ENCODE measurements around the gene CELF4. TPM values are rescaled to one million over a fixed set of nuclear protein-coding genes. Genes with fewer than 3 reads are reported as not detected.

Gene CELF4
- total RNA-seq, 2 donors from 2014 or later: not detected

DNA sequence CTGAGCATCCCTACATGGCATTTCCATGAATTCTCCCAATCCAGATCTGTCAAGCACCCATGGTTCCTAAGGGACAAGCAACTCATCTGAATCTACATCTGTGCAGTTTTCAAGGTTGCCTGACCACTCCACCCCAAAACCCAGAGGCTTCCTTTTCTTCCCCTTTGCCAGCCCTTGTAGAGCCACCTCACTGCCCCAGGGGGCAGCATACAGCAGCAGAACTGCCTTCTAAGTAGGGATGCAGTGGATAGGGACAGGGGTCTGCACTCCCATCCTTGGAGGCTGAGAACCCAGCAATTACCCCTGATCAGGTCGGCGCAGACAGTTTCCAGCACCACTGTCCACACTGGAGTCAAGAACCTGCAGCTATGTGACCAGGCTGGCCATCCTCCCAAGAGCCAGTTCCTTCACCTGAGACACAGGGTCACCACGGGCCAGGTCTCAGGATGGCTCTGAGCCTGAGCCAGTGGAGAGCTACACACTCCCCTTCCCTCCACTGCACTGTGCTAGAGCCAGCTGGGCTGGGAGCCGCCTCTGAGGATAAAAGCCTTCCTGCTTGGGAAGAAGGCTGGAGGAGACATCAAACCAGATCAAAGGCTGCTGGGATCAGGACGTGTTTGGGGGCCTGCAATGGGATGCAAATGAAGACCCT is 283.1 kb downstream of the CELF4 start:
- DNase-seq: no peak
- no peaks in the 10 kb centered on the region for H3K9me3 ChIP-seq (ENCODE audit: control insufficient read depth, low read length, poor library complexity, severe bottlenecking)
- Mint-ChIP-seq H3K4me1 (no peaks in the 10 kb centered on the region), H3K4me3 (no peak overlapping the region), H3K36me3 (ENCODE audit: low read depth) (no peaks in the 10 kb centered on the region), H3K27me3 (peaks cover 6% of the 10 kb centered on the region), H3K27ac (no peak overlapping the region)
- ATAC-seq: no peak

DNA sequence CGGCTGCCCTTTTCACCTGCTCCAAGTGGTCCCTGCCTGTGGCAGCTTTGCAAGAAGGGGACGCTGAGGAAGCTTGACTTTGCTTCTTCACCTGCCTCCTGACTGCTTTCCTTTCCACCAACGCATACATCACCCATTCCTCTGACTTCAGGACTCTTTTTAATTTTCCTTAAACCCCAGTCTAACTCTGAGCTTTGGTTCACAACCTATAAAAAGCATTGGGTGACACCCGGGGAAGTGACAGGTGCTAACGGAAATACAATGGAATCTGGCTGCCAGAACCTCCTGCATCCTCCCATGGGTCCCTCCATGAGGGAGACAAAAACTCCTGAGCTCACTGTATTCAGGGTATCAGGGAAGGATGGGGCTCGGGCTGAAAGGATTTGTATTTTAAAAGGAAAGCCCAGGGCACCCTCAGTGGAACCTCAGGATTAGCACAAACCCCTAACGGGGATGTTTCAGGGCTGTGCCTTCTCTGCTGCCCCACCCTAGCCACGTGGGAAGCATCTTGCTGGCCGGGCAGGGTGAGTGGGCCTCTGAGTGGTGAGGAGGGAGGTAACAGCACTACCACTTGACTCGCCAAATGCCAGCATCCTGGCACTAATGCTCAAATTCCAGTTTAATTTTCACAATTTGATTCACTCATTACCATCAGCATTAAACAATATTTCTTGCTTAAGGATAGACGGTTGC is 284.8 kb downstream of the CELF4 start:
- ATAC-seq: no peak
- DNase-seq: no peak

DNA sequence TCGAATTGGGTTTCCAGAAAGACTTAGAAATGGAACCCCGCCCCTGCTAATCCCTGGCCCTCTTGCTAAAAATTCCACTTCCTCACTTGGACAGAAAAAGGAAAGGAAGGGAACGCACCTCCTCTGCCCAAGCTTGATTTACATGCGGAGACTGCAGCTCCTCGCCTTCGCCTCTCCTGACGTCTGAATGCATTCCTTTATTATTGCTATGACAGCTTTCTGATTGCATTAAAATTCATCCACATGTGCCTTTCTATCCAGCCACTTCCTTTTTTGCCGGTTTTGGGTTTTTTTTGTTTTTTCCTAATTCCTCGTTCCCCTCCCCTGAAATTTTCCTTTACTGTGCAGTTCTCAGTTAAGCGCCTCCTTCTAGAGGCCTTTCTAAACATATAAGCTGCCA is 287.8 kb downstream of the CELF4 start:
- no peak for ATAC-seq
- Mint-ChIP-seq H3K4me1 (no peaks in the 10 kb centered on the region), H3K27ac (no peak overlapping the region), H3K36me3 (ENCODE audit: low read depth) (peaks cover 5% of the 10 kb centered on the region), H3K4me3 (no peak overlapping the region), H3K27me3 (peaks cover 24% of the 10 kb centered on the region)
- DNase-seq: no peak
- H3K9me3 ChIP-seq (ENCODE audit: control insufficient read depth, low read length, poor library complexity, severe bottlenecking): no peaks in the 10 kb centered on the region

More for the DNA sequence above, 284.8 kb downstream of the CELF4 start:
- no peaks in the 10 kb centered on the region for H3K4me1 Mint-ChIP-seq
- H3K9me3 ChIP-seq (ENCODE audit: control insufficient read depth, low read length, poor library complexity, severe bottlenecking): no peaks in the 10 kb centered on the region
- H3K27me3 Mint-ChIP-seq: peaks cover 19% of the 10 kb centered on the region
- H3K4me3 Mint-ChIP-seq: no peak overlapping the region
- no peak overlapping the region for H3K27ac Mint-ChIP-seq
- H3K36me3 Mint-ChIP-seq (ENCODE audit: low read depth): peaks cover 2% of the 10 kb centered on the region

DNA sequence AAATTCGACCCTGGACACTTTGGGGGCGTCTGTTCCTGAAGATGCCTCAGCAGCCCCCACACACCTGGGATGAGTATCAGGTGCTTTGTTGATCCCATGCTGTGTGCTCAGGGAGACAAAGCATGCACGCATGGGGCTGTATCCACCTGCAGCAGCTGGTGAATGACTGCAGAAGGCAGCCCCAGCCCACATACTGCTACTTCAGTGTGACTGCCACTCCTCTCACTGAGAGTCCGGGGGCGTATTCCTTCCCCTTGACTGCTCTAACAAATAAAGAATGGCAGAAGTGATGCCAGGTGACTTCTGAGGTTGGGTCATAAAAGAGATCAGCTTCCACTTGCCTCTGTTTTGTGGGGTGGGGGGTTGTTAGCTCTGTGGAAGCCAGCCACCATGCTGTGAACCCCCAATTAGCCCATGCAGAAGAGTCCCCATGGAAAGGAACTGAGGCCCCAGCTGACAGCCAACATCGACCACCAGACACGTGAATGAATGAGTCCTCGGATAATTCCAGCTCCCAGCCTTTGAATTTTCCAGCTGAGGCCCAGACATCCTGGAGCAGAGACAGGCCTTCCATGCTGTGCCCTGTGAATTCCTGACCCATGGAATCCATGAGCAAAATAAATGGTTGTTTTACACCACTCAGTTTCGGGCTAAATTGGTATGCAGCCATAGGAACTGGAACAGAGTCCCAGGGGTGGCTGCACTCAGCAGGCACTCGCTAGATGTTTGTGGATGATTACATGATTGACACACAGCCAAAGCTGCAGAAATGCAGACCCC is 289.3 kb downstream of the CELF4 start:
- Mint-ChIP-seq H3K4me3 (peak overlapping the region; percentile 26), H3K4me1 (no peaks in the 10 kb centered on the region), H3K36me3 (ENCODE audit: low read depth) (peaks cover 5% of the 10 kb centered on the region), H3K27me3 (peaks cover 24% of the 10 kb centered on the region), H3K27ac (no peak overlapping the region)
- H3K9me3 ChIP-seq (ENCODE audit: control insufficient read depth, low read length, poor library complexity, severe bottlenecking): no peaks in the 10 kb centered on the region
- no peak for ATAC-seq
- no peak for DNase-seq

DNA sequence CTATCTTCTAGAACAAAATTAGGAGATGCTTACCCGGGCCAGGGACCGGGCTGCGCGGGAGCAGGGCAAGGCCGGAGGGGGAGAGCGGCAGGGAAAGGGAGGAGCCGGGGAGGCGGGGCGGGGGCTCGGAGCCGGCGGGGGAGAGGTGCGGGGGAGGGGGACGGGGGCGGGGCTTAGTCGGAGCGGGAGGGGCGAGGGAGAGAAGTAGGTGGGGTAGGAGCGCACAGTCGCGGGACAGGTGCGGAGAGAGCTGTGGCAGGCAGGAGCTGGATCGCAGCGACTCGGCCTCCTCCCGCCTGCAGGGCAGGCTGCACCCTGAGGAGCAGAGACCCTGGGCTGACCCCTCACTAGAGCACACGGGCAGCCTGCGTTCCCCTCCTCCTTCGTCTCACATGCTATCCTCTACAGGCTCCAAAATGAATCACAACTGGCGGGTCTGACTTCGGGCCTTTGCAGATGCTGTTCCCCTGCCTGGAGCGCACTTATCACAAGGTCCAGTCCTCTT is 290.3 kb downstream of the CELF4 start:
- peaks cover 5% of the 10 kb centered on the region for H3K36me3 Mint-ChIP-seq (ENCODE audit: low read depth)
- H3K4me1 Mint-ChIP-seq: no peaks in the 10 kb centered on the region
- H3K4me3 Mint-ChIP-seq: peak overlapping the region; percentile 26
- H3K9me3 ChIP-seq (ENCODE audit: control insufficient read depth, low read length, poor library complexity, severe bottlenecking): no peaks in the 10 kb centered on the region
- H3K27me3 Mint-ChIP-seq: peaks cover 23% of the 10 kb centered on the region
- ATAC-seq: no peak
- DNase-seq: no peak
- no peak overlapping the region for H3K27ac Mint-ChIP-seq

DNA sequence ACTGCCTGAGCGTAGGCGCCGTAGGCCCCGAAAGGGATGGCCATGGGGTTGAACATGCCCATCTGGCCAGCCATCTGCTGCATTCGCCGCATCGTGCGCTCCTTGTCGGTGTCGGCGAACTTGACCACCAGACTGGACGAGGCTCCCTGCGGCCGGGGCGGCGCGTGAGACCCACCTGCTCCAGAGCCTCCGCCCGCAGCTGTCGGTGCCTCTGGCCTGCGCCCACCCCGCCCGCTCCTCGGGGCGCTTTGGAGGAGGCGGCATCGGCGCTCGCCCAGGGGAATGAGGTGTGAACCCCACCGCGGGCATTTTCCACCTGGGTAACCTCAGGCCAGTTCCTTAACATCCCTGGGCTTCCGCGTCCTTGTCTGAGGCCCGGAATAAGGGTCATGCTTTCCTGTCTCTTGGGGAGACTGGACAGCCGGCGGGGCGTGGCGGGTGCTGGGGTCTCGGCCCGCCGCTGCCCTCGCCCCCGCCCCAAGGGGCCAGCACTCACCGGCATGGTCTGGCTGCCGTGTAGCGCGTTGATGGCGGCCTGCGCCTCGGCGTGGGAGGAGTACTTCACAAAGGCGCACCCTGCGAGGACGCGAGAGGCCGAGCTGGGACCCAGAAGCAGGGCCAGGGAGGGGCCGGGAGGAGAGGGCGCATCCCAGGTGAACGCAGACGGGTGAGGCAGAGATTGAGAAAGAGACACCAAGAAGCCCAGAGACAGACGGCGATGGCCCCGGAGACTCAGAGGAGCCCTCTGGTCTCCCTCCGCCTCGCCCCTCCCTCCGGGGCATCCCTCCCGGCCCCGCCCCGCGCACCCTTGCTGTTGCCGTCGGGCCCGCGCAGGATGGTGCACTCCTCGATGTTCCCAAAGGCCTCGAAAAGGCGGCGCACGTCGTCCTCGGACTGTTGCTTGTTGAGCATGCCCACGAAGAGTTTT is 291.0 kb downstream of the CELF4 start:
- H3K9me3 ChIP-seq (ENCODE audit: control insufficient read depth, low read length, poor library complexity, severe bottlenecking): no peaks in the 10 kb centered on the region
- Mint-ChIP-seq H3K27me3 (peaks cover 18% of the 10 kb centered on the region), H3K4me3 (no peak overlapping the region), H3K27ac (no peak overlapping the region), H3K36me3 (ENCODE audit: low read depth) (peaks cover 5% of the 10 kb centered on the region), H3K4me1 (no peaks in the 10 kb centered on the region)
- DNase-seq (no peak), ATAC-seq (no peak)

DNA sequence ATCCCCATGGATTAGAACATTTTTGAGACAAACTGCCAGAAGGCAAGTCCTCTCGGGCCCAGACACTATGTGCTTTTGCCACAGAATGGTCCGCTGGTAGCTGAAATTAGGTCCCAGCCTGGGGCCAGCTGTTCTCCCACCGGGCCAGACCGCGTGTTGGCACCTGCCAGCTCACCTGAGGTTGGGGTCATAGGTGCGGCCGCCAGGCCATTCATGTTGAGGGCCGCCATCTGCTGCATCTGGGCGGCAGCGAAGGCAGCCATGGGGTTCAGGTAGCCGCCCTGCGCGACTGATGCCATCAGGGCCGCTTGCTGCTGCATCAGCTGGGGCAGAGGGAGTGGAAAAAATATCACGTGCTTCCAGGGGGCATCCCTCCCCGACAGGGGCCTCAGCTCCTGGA is 292.8 kb downstream of the CELF4 start:
- H3K27ac Mint-ChIP-seq: no peak overlapping the region
- no peaks in the 10 kb centered on the region for H3K9me3 ChIP-seq (ENCODE audit: control insufficient read depth, low read length, poor library complexity, severe bottlenecking)
- DNase-seq (no peak), ATAC-seq (no peak)
- H3K27me3 Mint-ChIP-seq: peaks cover 18% of the 10 kb centered on the region
- peaks cover 5% of the 10 kb centered on the region for H3K36me3 Mint-ChIP-seq (ENCODE audit: low read depth)
- no peaks in the 10 kb centered on the region for H3K4me1 Mint-ChIP-seq
- H3K4me3 Mint-ChIP-seq: no peak overlapping the region

DNA sequence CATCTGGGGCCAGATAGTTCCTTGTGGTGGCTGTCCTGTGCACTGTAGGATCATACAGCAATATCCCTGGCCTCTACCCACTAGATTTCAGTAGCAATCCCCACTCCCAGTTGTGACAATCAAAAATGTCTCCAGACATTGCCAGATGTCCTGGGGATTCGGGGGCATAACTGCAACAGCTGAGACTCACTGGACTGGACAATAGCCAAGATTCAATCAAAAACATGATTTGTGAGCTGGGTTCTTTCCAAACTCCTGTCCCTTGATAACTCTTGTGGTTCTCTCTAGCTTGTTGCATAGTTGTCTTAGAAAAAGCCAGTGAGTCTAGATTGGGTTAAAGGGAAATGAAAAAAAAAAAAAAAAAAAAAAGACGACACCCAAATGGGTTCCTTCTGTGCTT is 293.4 kb downstream of the CELF4 start:
- Mint-ChIP-seq H3K4me1 (no peaks in the 10 kb centered on the region), H3K4me3 (no peak overlapping the region), H3K27me3 (peaks cover 18% of the 10 kb centered on the region), H3K36me3 (ENCODE audit: low read depth) (peaks cover 5% of the 10 kb centered on the region), H3K27ac (no peak overlapping the region)
- DNase-seq (no peak), ATAC-seq (no peak)
- H3K9me3 ChIP-seq (ENCODE audit: control insufficient read depth, low read length, poor library complexity, severe bottlenecking): no peaks in the 10 kb centered on the region

DNA sequence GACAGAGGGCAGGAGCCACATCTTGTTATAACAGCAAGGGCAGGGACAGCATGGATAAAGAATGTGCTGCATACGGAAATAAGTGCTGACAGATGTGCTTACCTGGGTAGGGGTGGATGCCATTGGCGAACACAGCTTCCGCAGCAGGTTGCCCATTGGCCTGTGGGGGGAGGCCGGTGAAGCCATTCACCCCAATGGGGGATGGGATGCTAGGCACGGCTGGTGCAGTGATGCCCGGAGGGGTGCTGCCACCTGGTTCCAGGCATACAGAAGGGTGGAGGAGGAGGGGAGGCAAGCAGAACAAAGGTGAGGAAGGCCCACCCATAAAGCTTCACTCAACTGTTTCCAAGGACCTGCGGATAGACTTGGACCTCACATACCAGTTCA is 294.9 kb downstream of the CELF4 start:
- DNase-seq (no peak), ATAC-seq (no peak)
- H3K27me3 Mint-ChIP-seq: peaks cover 2% of the 10 kb centered on the region
- no peaks in the 10 kb centered on the region for H3K9me3 ChIP-seq (ENCODE audit: control insufficient read depth, low read length, poor library complexity, severe bottlenecking)
- peaks cover 2% of the 10 kb centered on the region for H3K36me3 Mint-ChIP-seq (ENCODE audit: low read depth)
- H3K4me3 Mint-ChIP-seq: no peak overlapping the region
- no peak overlapping the region for H3K27ac Mint-ChIP-seq
- no peaks in the 10 kb centered on the region for H3K4me1 Mint-ChIP-seq

DNA sequence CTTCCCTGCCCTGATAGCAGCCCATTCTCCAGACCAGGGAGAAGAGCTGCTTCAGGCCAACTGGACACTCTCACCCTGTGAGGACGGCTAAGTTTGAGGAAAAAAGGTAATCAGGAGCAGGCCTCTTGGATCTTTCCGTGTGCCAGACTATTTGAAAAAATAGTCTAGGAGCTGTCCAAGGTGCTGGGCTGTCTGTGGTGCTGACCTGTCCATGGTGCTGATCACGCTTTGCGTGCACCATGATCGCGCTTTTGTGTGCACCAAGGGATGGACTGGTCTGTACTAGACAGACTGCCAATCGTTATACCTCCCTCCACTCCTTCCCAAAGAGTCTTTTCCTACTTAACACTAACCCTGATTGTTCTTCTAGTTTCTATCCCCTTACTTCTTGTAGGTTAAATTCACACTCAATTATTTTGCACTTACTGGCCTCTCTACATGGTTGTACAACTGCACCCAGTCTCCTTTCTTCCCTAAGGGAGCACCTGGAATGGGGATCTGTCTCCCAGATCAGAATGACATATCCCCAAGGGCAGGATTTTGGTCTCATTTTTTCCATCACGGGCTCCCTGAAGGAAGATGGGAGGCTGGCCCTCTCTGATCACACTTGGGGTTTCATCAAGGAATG is 295.4 kb downstream of the CELF4 start:
- Mint-ChIP-seq H3K36me3 (ENCODE audit: low read depth) (no peaks in the 10 kb centered on the region), H3K27ac (no peak overlapping the region), H3K27me3 (no peaks in the 10 kb centered on the region), H3K4me1 (no peaks in the 10 kb centered on the region), H3K4me3 (no peak overlapping the region)
- no peaks in the 10 kb centered on the region for H3K9me3 ChIP-seq (ENCODE audit: control insufficient read depth, low read length, poor library complexity, severe bottlenecking)
- no peak for DNase-seq
- peak; percentile 41 for ATAC-seq

DNA sequence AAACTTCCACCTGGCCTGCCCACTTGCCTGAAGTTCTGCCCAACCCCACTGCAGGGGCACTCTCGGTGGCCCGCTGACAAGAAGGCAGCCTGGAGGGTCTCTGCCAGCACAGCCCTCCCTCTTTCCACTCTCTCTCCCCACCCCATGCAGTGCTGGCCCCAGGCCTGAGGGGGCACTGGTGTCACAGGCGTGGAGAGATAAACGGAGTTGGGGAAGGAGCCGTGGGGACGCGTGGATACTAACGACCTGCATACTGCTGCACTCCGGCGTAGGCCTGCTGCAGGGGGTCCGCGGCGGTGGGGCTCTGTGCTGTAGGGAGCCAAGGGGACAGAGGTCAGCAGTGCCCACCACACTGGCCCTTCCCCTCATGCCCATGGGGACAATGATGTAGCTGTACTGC is 299.3 kb downstream of the CELF4 start:
- Mint-ChIP-seq H3K36me3 (ENCODE audit: low read depth) (peaks cover 3% of the 10 kb centered on the region), H3K4me3 (no peak overlapping the region), H3K27ac (no peak overlapping the region), H3K27me3 (peaks cover 11% of the 10 kb centered on the region), H3K4me1 (no peaks in the 10 kb centered on the region)
- ATAC-seq (no peak), DNase-seq (no peak)
- H3K9me3 ChIP-seq (ENCODE audit: control insufficient read depth, low read length, poor library complexity, severe bottlenecking): no peaks in the 10 kb centered on the region

DNA sequence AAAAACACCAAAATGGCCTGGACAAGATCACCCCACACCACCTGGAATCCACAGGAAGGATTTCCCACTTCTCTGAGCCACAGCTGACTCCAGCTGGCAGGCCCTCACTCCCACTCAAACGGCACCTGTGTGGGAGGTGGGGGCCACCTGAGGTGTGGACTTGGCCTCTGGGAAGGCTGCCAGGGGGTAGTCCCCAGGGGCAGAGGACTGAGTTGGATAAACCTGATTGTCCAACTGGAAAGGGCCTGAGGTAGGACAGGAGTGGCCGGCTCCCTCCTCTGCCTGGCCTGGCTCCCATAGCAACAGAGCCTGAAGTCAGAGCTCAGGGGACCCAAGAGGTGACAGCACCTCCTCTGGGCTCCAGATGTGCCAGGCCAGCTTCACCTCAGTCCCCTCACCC is 300.2 kb downstream of the CELF4 start:
- no peak overlapping the region for H3K4me3 Mint-ChIP-seq
- H3K27me3 Mint-ChIP-seq: peaks cover 15% of the 10 kb centered on the region
- no peak for ATAC-seq
- H3K4me1 Mint-ChIP-seq: no peaks in the 10 kb centered on the region
- H3K9me3 ChIP-seq (ENCODE audit: control insufficient read depth, low read length, poor library complexity, severe bottlenecking): no peaks in the 10 kb centered on the region
- peaks cover 3% of the 10 kb centered on the region for H3K36me3 Mint-ChIP-seq (ENCODE audit: low read depth)
- no peak for DNase-seq
- no peak overlapping the region for H3K27ac Mint-ChIP-seq

All from T-helper 17 cell (primary cell).